Endothelial cell (in vitro differentiated cells): ENCODE measurements around the gene KIF21B. TPM values are rescaled to one million over a fixed set of nuclear protein-coding genes. Genes with fewer than 3 reads are reported as not detected.

Source experiments
- DNase-seq: peaks from one replicate; pipeline ENCODE4 v3.0.0; 2021; ENCODE audit warnings: low spot score
- H3K27ac Mint-ChIP-seq: one replicate; pipeline ENCODE4 v1.8.0; 2021; ENCODE audit warnings: mixed read lengths, inconsistent platforms; ENCODE audit not compliant: unreplicated experiment
- H3K27me3 Mint-ChIP-seq: one replicate; pipeline ENCODE4 v1.8.0; 2021; ENCODE audit warnings: mild to moderate bottlenecking, moderate library complexity, mixed read lengths, inconsistent platforms; ENCODE audit not compliant: unreplicated experiment
- H3K36me3 Mint-ChIP-seq: one replicate; pipeline ENCODE4 v1.8.0; 2021; ENCODE audit warnings: mild to moderate bottlenecking, low read depth, mixed read lengths, inconsistent platforms; ENCODE audit not compliant: unreplicated experiment
- H3K4me1 Mint-ChIP-seq: one replicate; pipeline ENCODE4 v1.8.0; 2021; ENCODE audit warnings: mild to moderate bottlenecking, mixed read lengths, inconsistent platforms; ENCODE audit not compliant: unreplicated experiment
- H3K4me3 Mint-ChIP-seq: one replicate; pipeline ENCODE4 v1.8.0; 2021; ENCODE audit warnings: mild to moderate bottlenecking, mixed read lengths, inconsistent platforms; ENCODE audit not compliant: unreplicated experiment
- H3K9me3 Mint-ChIP-seq: one replicate; pipeline ENCODE4 v1.8.0; 2021; ENCODE audit warnings: mixed read lengths, inconsistent platforms; ENCODE audit not compliant: unreplicated experiment
- total RNA-seq: library from RNA; stranded (reverse); fragmentation: NEBNext Ultra II Directional; extraction: Animal tissue kit (Norgen Biotek cat#: 25700); gene quantifications from one replicate; pipeline ENCODE4 v1.2.1, GENCODE V29; 2021; ENCODE audit not compliant: unreplicated experiment
- TF ChIP-seq, protein P1 (sequence below): fragments of 200-600 bp; sonication (generic); IDR thresholded peaks from one replicate; pipeline ENCODE4 v1.5.0; 2021; ENCODE audit warnings: antibody characterized with exemption; ENCODE audit not compliant: unreplicated experiment

Gene KIF21B
- total RNA-seq, 1 donor from 2014 or later, result 8.4 TPM

DNA sequence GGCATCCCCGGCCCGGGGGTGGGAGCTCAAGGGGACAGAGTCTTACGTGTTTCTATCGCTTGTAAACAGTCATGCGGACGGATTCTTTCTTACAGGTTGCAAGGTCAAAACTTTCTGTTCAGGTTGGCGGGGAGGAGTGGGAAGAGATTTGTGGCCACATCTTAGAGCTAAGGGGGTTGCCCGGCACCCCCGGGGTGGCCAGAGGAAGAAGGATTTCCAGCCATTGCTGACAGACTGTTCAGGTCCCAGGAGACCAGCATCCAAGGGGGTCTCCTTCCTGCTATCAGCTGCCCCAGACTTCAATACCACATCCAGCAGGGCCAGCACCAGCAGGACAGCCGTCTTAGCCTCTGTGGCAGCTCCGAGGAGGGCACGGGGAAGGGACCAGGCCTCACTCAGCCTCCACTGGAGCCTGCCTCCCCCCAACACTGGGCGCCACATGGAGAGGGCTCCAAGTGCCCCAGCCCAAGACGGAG is 52.0 kb downstream of the KIF21B start:
- Mint-ChIP-seq H3K9me3 (no peaks in the 10 kb centered on the region), H3K27ac (no peak overlapping the region), H3K27me3 (peaks cover 3% of the 10 kb centered on the region), H3K4me1 (no peaks in the 10 kb centered on the region), H3K36me3 (peaks cover 2% of the 10 kb centered on the region), H3K4me3 (no peak overlapping the region)
- TF ChIP-seq, protein P1, sequence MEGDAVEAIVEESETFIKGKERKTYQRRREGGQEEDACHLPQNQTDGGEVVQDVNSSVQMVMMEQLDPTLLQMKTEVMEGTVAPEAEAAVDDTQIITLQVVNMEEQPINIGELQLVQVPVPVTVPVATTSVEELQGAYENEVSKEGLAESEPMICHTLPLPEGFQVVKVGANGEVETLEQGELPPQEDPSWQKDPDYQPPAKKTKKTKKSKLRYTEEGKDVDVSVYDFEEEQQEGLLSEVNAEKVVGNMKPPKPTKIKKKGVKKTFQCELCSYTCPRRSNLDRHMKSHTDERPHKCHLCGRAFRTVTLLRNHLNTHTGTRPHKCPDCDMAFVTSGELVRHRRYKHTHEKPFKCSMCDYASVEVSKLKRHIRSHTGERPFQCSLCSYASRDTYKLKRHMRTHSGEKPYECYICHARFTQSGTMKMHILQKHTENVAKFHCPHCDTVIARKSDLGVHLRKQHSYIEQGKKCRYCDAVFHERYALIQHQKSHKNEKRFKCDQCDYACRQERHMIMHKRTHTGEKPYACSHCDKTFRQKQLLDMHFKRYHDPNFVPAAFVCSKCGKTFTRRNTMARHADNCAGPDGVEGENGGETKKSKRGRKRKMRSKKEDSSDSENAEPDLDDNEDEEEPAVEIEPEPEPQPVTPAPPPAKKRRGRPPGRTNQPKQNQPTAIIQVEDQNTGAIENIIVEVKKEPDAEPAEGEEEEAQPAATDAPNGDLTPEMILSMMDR, result no peak
- DNase-seq, result no peak

DNA sequence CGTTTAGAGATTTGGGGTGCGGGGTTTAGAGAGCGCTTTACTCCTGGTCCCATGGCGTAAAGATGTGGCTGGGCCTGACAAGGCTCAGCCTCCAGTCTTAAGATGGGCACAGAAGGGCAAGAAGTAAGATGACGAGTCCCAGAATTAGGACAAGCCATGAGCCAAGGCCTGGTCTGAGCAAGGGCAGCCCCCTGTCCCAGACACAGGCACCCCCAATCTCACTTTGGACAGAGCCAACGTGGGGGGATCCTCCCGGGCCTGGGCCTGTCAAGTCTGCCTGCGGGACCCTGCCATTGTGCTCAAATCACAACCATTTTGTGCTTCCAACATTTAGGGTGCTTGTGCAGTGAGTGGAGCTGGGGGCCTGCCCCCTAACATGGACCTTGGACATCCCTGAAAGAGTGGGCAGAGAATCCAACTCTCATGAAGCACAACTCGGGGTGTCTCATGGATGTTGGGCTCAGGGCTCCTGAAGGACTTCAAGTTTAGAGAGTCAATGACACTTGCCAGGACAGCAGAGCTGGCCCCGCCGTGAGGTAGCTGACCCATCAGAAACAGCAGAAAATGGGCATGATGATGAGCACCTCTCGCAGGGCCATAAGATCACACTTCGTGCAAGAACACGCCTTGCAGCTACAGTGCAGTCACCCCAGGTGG is 52.6 kb downstream of the KIF21B start:
- Mint-ChIP-seq H3K27me3 (peaks cover 3% of the 10 kb centered on the region), H3K27ac (no peak overlapping the region), H3K4me1 (no peaks in the 10 kb centered on the region), H3K9me3 (no peaks in the 10 kb centered on the region), H3K4me3 (no peak overlapping the region), H3K36me3 (no peaks in the 10 kb centered on the region)
- no peak for DNase-seq
- TF ChIP-seq, protein P1, result no peak

DNA sequence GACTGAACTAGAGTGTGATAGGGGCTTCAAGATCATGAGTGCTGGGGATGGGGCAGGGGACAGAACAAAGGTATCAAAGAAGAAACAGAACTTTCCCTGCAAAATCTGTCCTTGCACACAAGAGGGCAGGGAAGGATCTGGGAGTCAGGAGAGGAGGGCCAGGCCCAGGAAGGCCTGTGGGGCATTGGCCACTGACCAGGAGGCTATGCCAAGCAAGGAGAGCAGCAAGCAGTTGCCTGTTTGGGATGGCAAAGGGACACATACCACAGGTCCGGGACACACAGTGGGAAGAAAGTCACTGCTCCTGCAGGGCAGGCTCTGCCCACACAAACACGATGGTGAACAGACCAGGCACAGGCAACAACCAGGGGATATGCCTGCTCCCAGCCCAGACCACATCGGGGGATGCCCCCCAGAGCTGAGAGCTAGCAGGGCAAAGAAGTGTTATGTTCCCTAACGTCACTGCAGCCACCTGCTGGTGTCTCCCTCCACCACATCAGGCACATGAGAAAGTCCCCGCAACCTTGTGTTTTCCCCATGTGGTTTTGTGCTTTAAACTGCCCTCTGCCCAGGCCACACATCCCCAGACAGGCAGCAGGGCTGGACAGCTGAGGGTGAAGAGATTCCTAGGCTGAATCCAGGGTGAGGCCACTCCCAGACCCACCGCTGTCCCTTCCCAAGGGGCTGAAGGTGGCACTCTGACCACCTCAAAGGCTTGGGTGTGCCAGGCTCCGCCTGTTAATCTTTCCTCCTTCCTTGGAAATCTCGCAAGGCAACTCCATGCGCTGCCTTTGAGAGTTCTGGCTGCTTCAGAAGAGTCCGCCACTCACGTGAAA is 53.6 kb downstream of the KIF21B start:
- Mint-ChIP-seq H3K27me3 (peaks cover 2% of the 10 kb centered on the region), H3K4me3 (no peak overlapping the region), H3K4me1 (no peaks in the 10 kb centered on the region), H3K27ac (no peak overlapping the region), H3K9me3 (no peaks in the 10 kb centered on the region), H3K36me3 (no peaks in the 10 kb centered on the region)
- TF ChIP-seq, protein P1, result no peak
- no peak for DNase-seq

- DNase-seq, result no peak
- Mint-ChIP-seq H3K9me3 (no peaks in the 10 kb centered on the region), H3K4me3 (no peak overlapping the region), H3K27ac (no peak overlapping the region), H3K27me3 (peaks cover 5% of the 10 kb centered on the region), H3K4me1 (no peaks in the 10 kb centered on the region), H3K36me3 (no peaks in the 10 kb centered on the region)
- TF ChIP-seq, protein P1, result no peak
These were observed 54.8 kb downstream of the KIF21B start for GRCh38 chr1:200968469-200969410.
